HT1080 (cell line): Measurements from ENCODE around the gene SMIM20. TPM values are rescaled to one million over a fixed set of nuclear protein-coding genes. Genes with fewer than 3 reads are reported as not detected.
"Not testable (repeated sequence)": the region's sequence is repeated elsewhere in the genome, so short reads cannot be mapped to it uniquely, and the experiment has no call there.

Experiments used
- DNase-seq: peaks from one replicate; pipeline ENCODE4 v3.0.0-alpha.2; 2015; ENCODE audit warnings: low read depth
- total RNA-seq: library from RNA; depleted of rRNA; stranded (reverse); fragments of >200 nt; shearing (Covaris generic); gene quantifications from 2 replicates; pipeline ENCODE4 v1.2.3, GENCODE V29; 2014

SMIM20 gene
- total RNA-seq, 1 experiment from 2014 or later, result 44.5 TPM

- DNase-seq, result no peak
These were observed 23.2 kb upstream of the SMIM20 start for GRCh38 chr4:25890571-25891485.

- no peak for DNase-seq
These were observed 21.2 kb upstream of the SMIM20 start for GRCh38 chr4:25892796-25893195.

GRCh38 chr4:25896776-25897539 lies 17.1 kb upstream of the SMIM20 start:
- DNase-seq, result no peak

GRCh38 chr4:25900310-25900709 lies 13.7 kb upstream of the SMIM20 start:
- DNase-seq, result peak; percentile 18

- DNase-seq, result no peak
These were observed 13.0 kb upstream of the SMIM20 start for GRCh38 chr4:25901030-25901430.

- no peak for DNase-seq
These were observed 9.9 kb upstream of the SMIM20 start for GRCh38 chr4:25903900-25904747.

GRCh38 chr4:25904748-25905082 lies 9.3 kb upstream of the SMIM20 start:
- no peak for DNase-seq

GRCh38 chr4:25905371-25905770 lies 8.6 kb upstream of the SMIM20 start:
- no peak for DNase-seq

- DNase-seq, result not testable (repeated sequence)
These were observed 7.9 kb upstream of the SMIM20 start for GRCh38 chr4:25906113-25906512.

- DNase-seq, result peak; percentile 98
These were observed 5.5 kb upstream of the SMIM20 start for GRCh38 chr4:25908491-25908901.

- no peak for DNase-seq
These were observed 2.7 kb upstream of the SMIM20 start for GRCh38 chr4:25911356-25911755.

GRCh38 chr4:25913056-25913850 lies 767 bp upstream of the SMIM20 start:
- DNase-seq, result peak; percentile 36

- DNase-seq, result no peak
These were observed 791 bp downstream of the SMIM20 start for GRCh38 chr4:25914670-25915352.

GRCh38 chr4:25915353-25915705 lies 1.3 kb downstream of the SMIM20 start:
- DNase-seq, result no peak

GRCh38 chr4:25916870-25917269 lies 2.9 kb downstream of the SMIM20 start:
- no peak for DNase-seq

- no peak for DNase-seq
These were observed 5.7 kb downstream of the SMIM20 start for GRCh38 chr4:25919676-25920075.

- DNase-seq, result no peak
These were observed 7.9 kb downstream of the SMIM20 start for GRCh38 chr4:25921922-25922321.

- no peak for DNase-seq
These were observed 8.9 kb downstream of the SMIM20 start for GRCh38 chr4:25922812-25923369.

- DNase-seq, result no peak
These were observed 9.7 kb downstream of the SMIM20 start for GRCh38 chr4:25923745-25924144.
